Peyer's patch (tissue), 4 donors: ENCODE measurements around the gene UBAC1.

Experiments
- CTCF ChIP-seq, 6 experiments: fragments of 450-650 bp in 4 of 6; fragments of 200-600 bp in 2 of 6; sonication (generic) in 1 of 6; IDR thresholded peaks; one replicate each; pipeline ENCODE4 v1.5.1; 2017 to 2019; ENCODE audit warnings: antibody characterized with exemption in 6 of 6, mild to moderate bottlenecking in 3 of 6, moderate library complexity in 1 of 6
- POLR2A ChIP-seq, 2 donors: fragments of 450-650 bp; IDR thresholded peaks; one replicate each; pipeline ENCODE4 v1.5.1; 2017; ENCODE audit warnings: antibody characterized with exemption in 2 of 2, mild to moderate bottlenecking in 2 of 2, moderate library complexity in 2 of 2

GRCh38 chr9:135993409-135993742 lies 32.2 kb upstream of the UBAC1 start:
- TF ChIP-seq CTCF (IDR thresholded peaks at IDR 0.05) = no peak
- TF ChIP-seq POLR2A (IDR thresholded peaks at IDR 0.05) = no peak
